DMS 273 (cell line): ENCODE measurements around the gene ASB13.
"Not testable (repeated sequence)": the region's sequence is repeated elsewhere in the genome, so short reads cannot be mapped to it uniquely, and the experiment has no call there.

ENCODE experiments used
- DNase-seq: peaks from one replicate; lab custom pipeline; 2025; ENCODE audit not compliant: unreplicated experiment; lab: John Stamatoyannopoulos, UW

ASB13 gene

GRCh38 chr10:5608608-5609220 is 57.7 kb downstream of the ASB13 start:
- DNase-seq = no peak

GRCh38 chr10:5607594-5607993 is 58.8 kb downstream of the ASB13 start:
- no peak for DNase-seq

GRCh38 chr10:5606864-5607263 is 59.5 kb downstream of the ASB13 start:
- DNase-seq = no peak

GRCh38 chr10:5606321-5606720 is 60.1 kb downstream of the ASB13 start:
- DNase-seq = no peak

DNA sequence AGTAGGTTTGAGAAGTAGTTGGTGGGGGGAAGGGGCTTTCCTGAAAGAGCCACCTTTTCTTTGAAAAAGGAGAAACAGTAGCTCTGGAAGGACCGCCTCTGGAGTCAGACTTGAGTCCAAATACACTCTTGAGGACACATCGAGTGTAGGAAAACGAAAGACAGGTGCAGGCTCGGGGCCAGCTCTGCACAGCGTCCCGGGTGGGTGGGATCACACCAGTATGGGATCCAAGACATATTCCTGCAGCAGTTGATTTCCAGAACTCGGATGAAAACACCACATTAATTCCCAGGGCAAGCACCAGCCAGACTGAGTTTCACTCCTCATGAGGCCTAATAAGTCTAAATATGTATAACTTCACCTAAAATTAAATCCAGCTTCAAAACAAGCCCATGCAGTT is 61.4 kb downstream of the ASB13 start:
- DNase-seq = no peak

DNA sequence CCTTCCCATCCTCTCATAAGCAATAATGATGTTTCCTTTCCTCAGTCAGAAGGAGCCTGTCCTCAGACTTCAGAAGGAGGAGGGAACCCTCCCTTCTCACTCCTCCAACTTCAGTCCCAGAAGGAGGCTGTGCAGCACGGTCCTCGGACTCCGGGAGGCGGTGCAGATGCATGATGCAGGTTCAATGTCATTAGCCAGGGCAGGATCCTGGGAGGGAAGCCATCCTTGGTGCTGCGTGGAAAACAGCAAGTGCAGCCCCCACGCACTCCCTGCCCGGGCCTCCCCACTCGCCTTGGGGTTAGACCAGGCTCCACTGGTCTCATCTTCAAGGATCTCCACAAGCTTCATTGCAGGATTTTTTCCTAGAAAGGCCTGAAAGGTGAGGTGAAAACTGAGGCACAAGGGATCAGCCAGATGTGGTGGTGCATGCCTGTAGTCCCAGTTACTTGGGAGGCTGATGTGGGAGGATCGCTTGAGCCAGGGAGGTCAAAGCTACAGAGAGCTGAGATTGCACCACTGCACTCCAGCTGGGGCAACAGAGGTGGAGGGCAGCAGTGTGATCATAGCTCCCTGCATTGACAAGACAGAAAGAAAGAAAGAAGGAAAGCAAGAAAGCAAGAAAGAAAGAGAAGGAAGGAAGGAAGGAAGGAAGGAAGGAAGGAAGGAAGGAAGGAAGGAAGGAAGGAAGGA is 62.0 kb downstream of the ASB13 start:
- no peak for DNase-seq

- no peak for DNase-seq
These were observed 62.6 kb downstream of the ASB13 start for GRCh38 chr10:5603848-5604170.

GRCh38 chr10:5603091-5603847 is 63.1 kb downstream of the ASB13 start:
- no peak for DNase-seq

GRCh38 chr10:5601826-5602495 is 64.4 kb downstream of the ASB13 start:
- no peak for DNase-seq

GRCh38 chr10:5600908-5601307 is 65.5 kb downstream of the ASB13 start:
- no peak for DNase-seq

GRCh38 chr10:5599613-5600520 is 66.5 kb downstream of the ASB13 start:
- no peak for DNase-seq

GRCh38 chr10:5598085-5598690 is 68.2 kb downstream of the ASB13 start:
- DNase-seq = no peak

GRCh38 chr10:5596611-5597341 is 69.6 kb downstream of the ASB13 start:
- no peak for DNase-seq

GRCh38 chr10:5595994-5596471 is 70.4 kb downstream of the ASB13 start:
- DNase-seq = no peak

- DNase-seq = no peak
These were observed 70.8 kb downstream of the ASB13 start for GRCh38 chr10:5595591-5595990.

DNA sequence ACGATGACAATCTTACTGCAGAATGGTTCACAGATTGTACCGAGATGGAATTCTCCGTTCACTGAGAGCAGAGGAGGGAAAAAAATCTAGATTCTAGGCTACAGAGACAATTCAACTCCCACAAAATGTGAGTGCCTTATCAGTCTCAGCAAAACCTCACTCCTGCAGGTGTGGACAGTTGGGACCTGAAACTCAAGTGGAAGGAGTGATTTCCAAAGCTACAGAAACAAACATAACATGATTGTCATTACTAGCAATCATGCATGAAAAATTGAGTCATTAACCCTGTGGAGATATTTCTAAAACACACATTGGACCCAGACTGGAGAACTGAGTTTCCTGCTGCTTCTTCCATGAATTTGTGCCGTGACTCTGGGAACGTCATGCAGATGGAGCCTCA is 71.3 kb downstream of the ASB13 start:
- DNase-seq = no peak

- DNase-seq = no peak
These were observed 71.9 kb downstream of the ASB13 start for GRCh38 chr10:5594271-5595049.

DNA sequence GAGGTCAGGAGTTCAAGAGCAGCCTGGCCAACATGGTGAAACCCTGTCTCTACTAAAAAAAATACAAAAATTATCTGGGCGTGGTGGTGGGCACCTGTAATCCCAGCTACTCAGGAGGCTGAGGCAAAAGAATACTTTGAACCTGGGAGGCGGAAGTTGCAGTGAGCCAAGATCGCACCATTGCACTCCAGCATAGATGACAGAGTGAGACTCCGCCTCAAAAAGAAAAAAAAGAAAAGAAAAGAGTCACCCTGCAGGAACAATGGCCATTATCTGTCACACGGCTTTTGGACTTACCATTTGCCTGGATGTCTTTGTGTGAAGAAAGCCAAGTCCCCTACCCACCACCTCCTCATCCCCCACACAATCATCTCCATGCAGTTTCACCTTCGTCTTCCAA is 73.0 kb downstream of the ASB13 start:
- DNase-seq = not testable (repeated sequence)

DNA sequence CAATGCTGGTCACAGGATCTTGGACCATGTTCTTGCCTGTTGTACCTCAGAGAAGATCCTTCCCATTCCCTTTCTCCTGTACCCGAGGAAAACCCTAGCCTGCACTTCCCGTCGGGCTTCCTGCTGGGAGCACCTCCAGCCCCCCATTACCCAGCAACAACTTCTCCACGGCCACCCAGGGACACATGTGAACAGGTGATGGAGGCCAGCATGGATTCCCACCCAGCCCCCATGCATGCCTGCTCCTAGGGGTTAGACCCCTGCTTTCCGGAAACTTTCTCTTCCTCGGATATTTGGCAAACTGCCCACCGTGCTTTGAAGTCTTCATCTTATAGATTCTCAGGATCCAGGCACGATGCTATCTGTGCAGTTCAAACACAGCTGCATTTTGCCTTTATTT is 74.3 kb downstream of the ASB13 start:
- no peak for DNase-seq
